IMR-90 (cell line): Measurements from ENCODE around the gene WDR37. TPM values are rescaled to one million over a fixed set of nuclear protein-coding genes. Genes with fewer than 3 reads are reported as not detected.

Experiments used
- ATAC-seq: fragments of 200-7000 bp; cut with Tn5 transposase; 2 replicates; pipeline ENCODE4 v1.9.1; 2020; ENCODE audit warnings: low read depth, mild to moderate bottlenecking, moderate library complexity
- BruUV-seq: library from RNA; stranded (reverse); fragments of 400-500 nt; replicated peaks from 2 replicates; lab custom pipeline; 2021; lab: Mats Ljungman, UMichigan
- CTCF ChIA-PET: fragments of 300-600 bp; formaldehyde crosslinking; extraction: SDS; loops from one replicate; lab custom pipeline; 2021; ENCODE audit warnings: antibody characterized with exemption; lab: Yijun Ruan, JAX
- POLR2A ChIA-PET: fragments of 300-600 bp; sonication (Branson Sonifier 250); formaldehyde crosslinking; loops from one replicate; lab custom pipeline; 2022; ENCODE audit warnings: antibody characterized with exemption; ENCODE audit not compliant: unreplicated experiment; lab: Charles Lee
- DNase-seq: peaks from one replicate; pipeline ENCODE4 v3.0.0; 2013
- H2AFZ ChIP-seq: replicated peaks from 2 replicates; pipeline ENCODE3; 2013; ENCODE audit warnings: low read length, mild to moderate bottlenecking; ENCODE audit not compliant: poor library complexity
- H2AK5ac ChIP-seq: 2 replicates; pipeline ENCODE4 v1.6.1; 2013; ENCODE audit warnings: low read depth, low read length, inconsistent platforms
- H2AK9ac ChIP-seq: replicated peaks from 2 replicates; pipeline ENCODE3; 2013; ENCODE audit warnings: mild to moderate bottlenecking, low read depth, low read length, moderate library complexity; ENCODE audit not compliant: poor library complexity
- H2BK120ac ChIP-seq: 2 replicates; pipeline ENCODE4 v1.6.1; 2013; ENCODE audit warnings: low read depth, low read length, inconsistent platforms
- H2BK15ac ChIP-seq: 3 replicates; pipeline ENCODE4 v1.6.1; 2013; ENCODE audit warnings: low read depth, low read length, inconsistent platforms
- H2BK20ac ChIP-seq: 2 replicates; pipeline ENCODE4 v1.6.1; 2013; ENCODE audit warnings: low read depth, mild to moderate bottlenecking, inconsistent platforms, low read length, moderate library complexity
- H2BK5ac ChIP-seq: 2 replicates; pipeline ENCODE4 v1.6.1; 2013; ENCODE audit warnings: mild to moderate bottlenecking, low read depth, low read length, inconsistent platforms; ENCODE audit not compliant: poor library complexity, severe bottlenecking
- H3K14ac ChIP-seq: replicated peaks from 2 replicates; pipeline ENCODE4 v1.6.1; 2013; ENCODE audit warnings: low read depth, low read length, inconsistent platforms
- H3K18ac ChIP-seq: 2 replicates; pipeline ENCODE4 v1.6.1; 2013; ENCODE audit warnings: low read depth, low read length, control low read depth
- H3K23ac ChIP-seq: 2 replicates; pipeline ENCODE4 v1.6.1; 2013; ENCODE audit warnings: low read depth, low read length, inconsistent platforms
- H3K27ac ChIP-seq: 2 replicates; pipeline ENCODE4 v1.5.1; 2013; ENCODE audit warnings: mild to moderate bottlenecking, control low read depth, low read length; ENCODE audit not compliant: insufficient read depth
- H3K27me3 ChIP-seq: 2 replicates; pipeline ENCODE4 v1.6.1; 2013; ENCODE audit warnings: low read length; ENCODE audit not compliant: control insufficient read depth, insufficient read depth
- H3K36me3 ChIP-seq: 2 replicates; pipeline ENCODE4 v1.6.1; 2013; ENCODE audit warnings: low read length, mixed read lengths; ENCODE audit not compliant: control insufficient read depth, insufficient read depth
- H3K4ac ChIP-seq: 2 replicates; pipeline ENCODE4 v1.6.1; 2013; ENCODE audit warnings: low read depth, low read length, inconsistent platforms
- H3K4me1 ChIP-seq: 2 replicates; pipeline ENCODE4 v1.6.1; 2013; ENCODE audit warnings: low read length, mixed read lengths; ENCODE audit not compliant: control insufficient read depth, insufficient read depth
- H3K4me2 ChIP-seq: 2 replicates; pipeline ENCODE4 v1.6.1; 2013; ENCODE audit warnings: low read depth, mild to moderate bottlenecking, control low read depth, low read length, moderate library complexity
- H3K4me3 ChIP-seq: 2 replicates; pipeline ENCODE4 v1.5.1; 2013; ENCODE audit warnings: low read depth, mild to moderate bottlenecking, control low read depth, low read length, moderate library complexity; ENCODE audit not compliant: insufficient read depth
- H3K56ac ChIP-seq: 2 replicates; pipeline ENCODE4 v1.6.1; 2013; ENCODE audit warnings: low read length, inconsistent platforms; ENCODE audit not compliant: insufficient read depth; ENCODE audit errors: extremely low read depth
- H3K79me1 ChIP-seq, 2 experiments: 2 replicates each; pipeline ENCODE4 v1.6.1; 2013; ENCODE audit warnings: low read length in 2 of 2, inconsistent platforms in 1 of 2, low read depth in 1 of 2
- H3K9ac ChIP-seq: 2 replicates; pipeline ENCODE4 v1.6.1; 2013; ENCODE audit warnings: low read depth, low read length, control low read depth
- H3K9me1 ChIP-seq: 2 replicates; pipeline ENCODE4 v1.6.1; 2013; ENCODE audit warnings: low read length, inconsistent platforms; ENCODE audit not compliant: insufficient read depth
- H3K9me3 ChIP-seq: 2 replicates; pipeline ENCODE4 v1.6.1; 2013; ENCODE audit warnings: low read length; ENCODE audit not compliant: control insufficient read depth, insufficient read depth
- H4K20me1 ChIP-seq: 2 replicates; pipeline ENCODE4 v1.6.1; 2013; ENCODE audit warnings: low read length, inconsistent platforms; ENCODE audit not compliant: insufficient read depth
- H4K5ac ChIP-seq: 2 replicates; pipeline ENCODE4 v1.6.1; 2013; ENCODE audit warnings: mild to moderate bottlenecking, low read depth, low read length, control low read depth
- H4K8ac ChIP-seq, 2 experiments: 2 replicates each; pipeline ENCODE4 v1.6.1; 2013; ENCODE audit warnings: low read depth in 2 of 2, low read length in 2 of 2, control low read depth in 1 of 2, inconsistent platforms in 1 of 2
- H4K91ac ChIP-seq: 2 replicates; pipeline ENCODE4 v1.6.1; 2013; ENCODE audit warnings: low read depth, low read length, inconsistent platforms; ENCODE audit not compliant: insufficient read depth
- POLR2A ChIP-seq: IDR thresholded peaks from 2 replicates; pipeline ENCODE4 v1.6.1; 2012; ENCODE audit warnings: mild to moderate bottlenecking, low read depth, low read length
- WGBS, 2 experiments: methylation state at CpG; one replicate each; pipeline versions ENCODE4 v1.1.5 to v1.1.7; 2013; ENCODE audit warnings: missing lambda C conversion rate in 2 of 2; ENCODE audit not compliant: insufficient read length in 1 of 2; ENCODE audit errors: extremely low coverage in 2 of 2; 5-methylcytosine and 5-hydroxymethylcytosine counted together
- dilution Hi-C: fragments of 300-500 bp; cut with HindIII; formaldehyde crosslinking; loops from one replicate; pipeline ENCODE4 v1.14.3; 2018; ENCODE audit warnings: low sequenced_read_pairs; ENCODE audit not compliant: unreplicated experiment
- in situ Hi-C: fragments of 300-500 bp; cut with MboI; formaldehyde crosslinking; loops from 3 replicates; pipeline ENCODE4 v1.14.3; 2019; ENCODE audit warnings: low sequenced_read_pairs, inconsistent platforms, mixed read lengths
- intact Hi-C: fragments of 100-400 bp; cut with micrococcal nuclease; formaldehyde crosslinking; loops from 2 replicates; pipeline ENCODE4 v1.10.0; 2022
- polyA plus RNA-seq, 3 experiments: library from polyadenylated mRNA; depleted of rRNA; stranded (reverse); fragments of >200 nt; gene quantifications; 2 replicates each; pipeline ENCODE4 v1.2.3, GENCODE V29; 2012; ENCODE audit warnings: low replicate concordance in 1 of 3
- total RNA-seq: library from RNA; depleted of rRNA; stranded (reverse); fragments of >200 nt; gene quantifications from 2 replicates; pipeline ENCODE4 v1.2.3, GENCODE V29; 2012
- TF ChIP-seq, protein P1 (sequence below): fragments of 150-350 bp; IDR thresholded peaks from 2 replicates; pipeline ENCODE4 v1.6.1; 2017; ENCODE audit warnings: mild to moderate bottlenecking, antibody characterized with exemption, low read length, low read depth

The WDR37 gene
- total and polyA plus RNA-seq, 2 of the 4 experiments (the other 2 are of a cell fraction) = 12.7 to 14.5 TPM

DNA sequence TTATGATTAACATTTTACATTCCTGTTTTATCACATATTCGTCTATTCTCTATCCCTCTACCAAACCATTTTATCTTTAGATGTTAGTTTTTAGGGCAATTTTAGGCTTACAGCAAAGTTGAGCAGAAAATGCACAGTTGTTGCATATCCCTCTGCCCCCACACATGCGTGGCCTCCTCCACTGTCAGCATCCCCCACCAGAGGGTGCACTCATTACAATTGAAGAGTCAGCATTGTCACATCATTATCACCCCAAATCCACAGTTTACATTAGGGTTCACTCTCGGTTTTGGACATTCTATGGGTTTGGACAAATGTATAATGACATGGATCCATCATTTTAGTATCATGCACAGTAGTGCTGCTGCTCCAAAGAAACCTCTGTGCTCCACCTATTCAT, 86.4 kb downstream of the WDR37 start:
- ChIA-PET POLR2A (no interaction called here), CTCF (no interaction called here)
- Histone ChIP-seq H4K91ac (no peak overlapping the region), H3K4ac (no peak overlapping the region), H3K9me3 (peaks cover 8% of the 10 kb centered on the region), H3K4me1 (no peaks in the 10 kb centered on the region), H3K27ac (no peak overlapping the region), H4K8ac (no peak overlapping the region), H3K36me3 (no peaks in the 10 kb centered on the region), H4K20me1 (no peaks in the 10 kb centered on the region), H3K23ac (no peak overlapping the region), H3K18ac (no peak overlapping the region), H3K9ac (no peak overlapping the region), H3K56ac (no peak overlapping the region), H2AK5ac (no peak overlapping the region), H2BK5ac (no peak overlapping the region), H3K9me1 (no peaks in the 10 kb centered on the region), H2BK120ac (no peak overlapping the region), H3K14ac (no peak overlapping the region), H2BK15ac (no peak overlapping the region), H3K4me2 (no peak overlapping the region), H4K5ac (no peak overlapping the region), H2BK20ac (no peak overlapping the region), H3K27me3 (no peaks in the 10 kb centered on the region; the same call in 1 of the 2 replicates), H2AFZ (no peak overlapping the region), H3K79me1 (no peaks in the 10 kb centered on the region), H3K4me3 (no peak overlapping the region), H2AK9ac (no peak overlapping the region)
- WGBS, 2 experiments = 100% methylated on average over 1 of the region's 3 CpGs; no CpG with 5 or more reads in 1 of the 2 experiments
- intact Hi-C loops = no loop called here
- in situ Hi-C loops = no loop called here
- no TSS peak for BruUV-seq
- DNase-seq = no peak
- dilution Hi-C loops = no loop called here
- ATAC-seq = no peak
- TF ChIP-seq POLR2A = no peak
- TF ChIP-seq, protein P1, sequence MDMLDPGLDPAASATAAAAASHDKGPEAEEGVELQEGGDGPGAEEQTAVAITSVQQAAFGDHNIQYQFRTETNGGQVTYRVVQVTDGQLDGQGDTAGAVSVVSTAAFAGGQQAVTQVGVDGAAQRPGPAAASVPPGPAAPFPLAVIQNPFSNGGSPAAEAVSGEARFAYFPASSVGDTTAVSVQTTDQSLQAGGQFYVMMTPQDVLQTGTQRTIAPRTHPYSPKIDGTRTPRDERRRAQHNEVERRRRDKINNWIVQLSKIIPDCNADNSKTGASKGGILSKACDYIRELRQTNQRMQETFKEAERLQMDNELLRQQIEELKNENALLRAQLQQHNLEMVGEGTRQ = no peak
